ENCODE measurements around the gene GJB3. TPM values are rescaled to one million over a fixed set of nuclear protein-coding genes. Genes with fewer than 3 reads are reported as not detected.
A peak's percentile ranks its signal among the peaks of the same experiment; 100 is the strongest.

GJB3 gene
- total and polyA plus RNA-seq, 4 donors, result 0.15 to 0.33 (median 0.17) TPM; not detected in 1

- no peak overlapping the region for H3K9ac ChIP-seq (ENCODE audit: low read depth in 1 of 2, low read length in 2 of 2)
- no peaks in the 10 kb centered on the region for H3K36me3 ChIP-seq (ENCODE audit: control insufficient read depth in 4 of 4, insufficient read depth in 3 of 4, low read depth in 1 of 4, low read length in 3 of 4)
- H3K4me1 ChIP-seq (ENCODE audit: control insufficient read depth in 4 of 4, insufficient read depth in 4 of 4, low read length in 3 of 4), result peaks cover 0 to 5% (median 2%) of the 10 kb centered on the region in 4 donors
- peak; percentile 83 for DNase-seq (ENCODE audit: low spot score)
- no peak overlapping the region for H3K27ac ChIP-seq (ENCODE audit: low read depth in 1 of 2, low read length in 2 of 2)
- H3K27me3 ChIP-seq (ENCODE audit: control insufficient read depth in 4 of 4, insufficient read depth in 4 of 4, low read length in 3 of 4), result no peaks in the 10 kb centered on the region
- WGBS, result 13% methylated on average over 16 of the region's 16 CpGs
- H3K9me3 ChIP-seq (ENCODE audit: control insufficient read depth in 4 of 4, low read length in 3 of 4), result no peaks in the 10 kb centered on the region
- TF ChIP-seq TAF1 (conservative IDR thresholded peaks at IDR 0.05) (no peak), RXRA (IDR thresholded peaks at IDR 0.05) (no peak), CTCF (IDR thresholded peaks at IDR 0.05; ENCODE audit: low read depth, low read length, missing input control) (peak; percentile 86), EGR1 (IDR thresholded peaks at IDR 0.05; ENCODE audit: low read depth in 2 of 2) (no peak), FOXA2 (IDR thresholded peaks at IDR 0.05) (no peak), RAD21 (IDR thresholded peaks at IDR 0.05) (peak; percentile 89 to 95), ATF3 (IDR thresholded peaks at IDR 0.05) (no peak), HNF4A (conservative IDR thresholded peaks at IDR 0.05) (peak; percentile 58 to 74), HNF4G (IDR thresholded peaks at IDR 0.05) (peak; percentile 37)
- no peak overlapping the region for H3K4me3 ChIP-seq (ENCODE audit: low read depth in 1 of 3, low read length in 3 of 3)
Measured at GRCh38 chr1:34742667-34743270, 38.2 kb upstream of the GJB3 start.

GRCh38 chr1:34743775-34744174, 37.2 kb upstream of the GJB3 start:
- H3K4me1 ChIP-seq (ENCODE audit: control insufficient read depth in 4 of 4, insufficient read depth in 4 of 4, low read length in 3 of 4), result peaks cover 0 to 5% (median 2%) of the 10 kb centered on the region in 4 donors
- no peak overlapping the region for H3K27ac ChIP-seq (ENCODE audit: low read depth in 1 of 2, low read length in 2 of 2)
- no peaks in the 10 kb centered on the region for H3K9me3 ChIP-seq (ENCODE audit: control insufficient read depth in 4 of 4, low read length in 3 of 4)
- H3K36me3 ChIP-seq (ENCODE audit: control insufficient read depth in 4 of 4, insufficient read depth in 3 of 4, low read depth in 1 of 4, low read length in 3 of 4), result no peaks in the 10 kb centered on the region
- H3K4me3 ChIP-seq (ENCODE audit: low read depth in 1 of 3, low read length in 3 of 3), result no peak overlapping the region
- no peak overlapping the region for H3K9ac ChIP-seq (ENCODE audit: low read depth in 1 of 2, low read length in 2 of 2)
- 91% methylated on average over 6 of the region's 6 CpGs for WGBS
- TF ChIP-seq REST (IDR thresholded peaks at IDR 0.05), result no peak
- no peak for TF ChIP-seq HNF4G (IDR thresholded peaks at IDR 0.05)
- TF ChIP-seq HNF4A (conservative IDR thresholded peaks at IDR 0.05), result no peak
- no peak for TF ChIP-seq EGR1 (IDR thresholded peaks at IDR 0.05; ENCODE audit: low read depth in 2 of 2)
- TF ChIP-seq FOXA1 (IDR thresholded peaks at IDR 0.05), result no peak
- TF ChIP-seq ZBTB33 (IDR thresholded peaks at IDR 0.05), result no peak
- TF ChIP-seq SP1 (IDR thresholded peaks at IDR 0.05), result no peak
- TF ChIP-seq RXRA (IDR thresholded peaks at IDR 0.05), result no peak
- TF ChIP-seq CTCF (IDR thresholded peaks at IDR 0.05; ENCODE audit: low read depth, low read length, missing input control), result no peak
- TF ChIP-seq TAF1 (conservative IDR thresholded peaks at IDR 0.05), result no peak
- TF ChIP-seq MAX (IDR thresholded peaks at IDR 0.05), result no peak
- TF ChIP-seq GABPA (IDR thresholded peaks at IDR 0.05 in 1 of 2, conservative IDR thresholded peaks at IDR 0.05 in 1 of 2), result no peak
- TF ChIP-seq RAD21 (IDR thresholded peaks at IDR 0.05), result no peak
- TF ChIP-seq NR2F2 (IDR thresholded peaks at IDR 0.05), result no peak
- no peak for TF ChIP-seq ATF3 (IDR thresholded peaks at IDR 0.05)
- no peak for TF ChIP-seq JUND (IDR thresholded peaks at IDR 0.05)
- H3K27me3 ChIP-seq (ENCODE audit: control insufficient read depth in 4 of 4, insufficient read depth in 4 of 4, low read length in 3 of 4), result no peaks in the 10 kb centered on the region
- DNase-seq (ENCODE audit: low spot score), result no peak

Data from liver (tissue), 9 donors.